CD4-positive, alpha-beta T cell (primary cell): Measurements from ENCODE around the gene FOXA1. TPM values are rescaled to one million over a fixed set of nuclear protein-coding genes. Genes with fewer than 3 reads are reported as not detected.

ENCODE experiments used
- ATAC-seq: fragments of 200-7000 bp; cut with Tn5 transposase; one replicate; pipeline ENCODE4 v1.10.0; 2022; ENCODE audit warnings: mild to moderate bottlenecking; ENCODE audit not compliant: poor library complexity
- CTCF ChIA-PET: fragments of 350-600 bp; sonication (Branson Sonifier 250); formaldehyde crosslinking; loops from one replicate; lab custom pipeline; 2021; ENCODE audit warnings: antibody characterized with exemption, inconsistent platforms; lab: Charles Lee
- POLR2A ChIA-PET: fragments of 350-600 bp; sonication (Branson Sonifier 250); formaldehyde crosslinking; loops from one replicate; lab custom pipeline; 2021; ENCODE audit warnings: antibody characterized with exemption, inconsistent platforms; lab: Charles Lee
- DNase-seq, 14 experiments: peaks; one replicate each; pipeline ENCODE4 v3.0.0-alpha.2; 2013 to 2020; ENCODE audit warnings: mixed read lengths in 2 of 14
- H3K27ac ChIP-seq, 2 donors: one replicate each; pipeline versions ENCODE4 v1.5.1 to v1.7.0; 2013; ENCODE audit warnings: low read length in 2 of 2, low read depth in 1 of 2, mild to moderate bottlenecking in 1 of 2
- H3K27me3 ChIP-seq, 2 experiments: 1 replicate in 1 of 2; 2 replicates in 1 of 2; pipeline versions ENCODE4 v1.6.1 to v1.7.0; 2013; ENCODE audit warnings: low read length in 2 of 2, control low read depth in 1 of 2, mild to moderate bottlenecking in 1 of 2, moderate library complexity in 1 of 2; ENCODE audit not compliant: insufficient read depth in 2 of 2, control insufficient read depth in 1 of 2
- H3K36me3 ChIP-seq: one replicate; pipeline ENCODE4 v1.6.1; 2013; ENCODE audit warnings: low read length, control low read depth; ENCODE audit not compliant: insufficient read depth
- H3K4me1 ChIP-seq: one replicate; pipeline ENCODE4 v1.6.1; 2013; ENCODE audit warnings: low read length, control low read depth; ENCODE audit not compliant: insufficient read depth
- H3K4me3 ChIP-seq: one replicate; pipeline ENCODE4 v1.5.1; 2013; ENCODE audit warnings: mild to moderate bottlenecking, low read length, moderate library complexity
- H3K9me3 ChIP-seq, 2 experiments: 1 replicate in 1 of 2; 2 replicates in 1 of 2; pipeline versions ENCODE4 v1.6.1 to v1.7.0; 2013; ENCODE audit warnings: low read length in 2 of 2, mild to moderate bottlenecking in 2 of 2, control low read depth in 1 of 2, moderate library complexity in 1 of 2; ENCODE audit not compliant: control insufficient read depth in 1 of 2, insufficient read depth in 1 of 2
- H3K27ac Mint-ChIP-seq: one replicate; pipeline ENCODE4 v1.8.0; 2020; ENCODE audit warnings: mixed read lengths
- H3K27me3 Mint-ChIP-seq: one replicate; pipeline ENCODE4 v1.8.0; 2021; ENCODE audit warnings: mixed read lengths
- H3K36me3 Mint-ChIP-seq: one replicate; pipeline ENCODE4 v1.8.0; 2021; ENCODE audit warnings: low read depth, mixed read lengths
- H3K4me1 Mint-ChIP-seq: one replicate; pipeline ENCODE4 v1.8.0; 2021; ENCODE audit warnings: low read depth, mixed read lengths
- H3K4me3 Mint-ChIP-seq: one replicate; pipeline ENCODE4 v1.8.0; 2020; ENCODE audit warnings: mild to moderate bottlenecking, mixed read lengths
- H3K9me3 Mint-ChIP-seq: one replicate; pipeline ENCODE4 v1.8.0; 2020; ENCODE audit warnings: mixed read lengths
- intact Hi-C, 2 experiments: fragments of 100-400 bp; cut with DNase I in 1 of 2; cut with micrococcal nuclease in 1 of 2; formaldehyde crosslinking; loops; one replicate each; pipeline versions ENCODE4 v1.15.1 to v1.9.0; 2023 to 2025; cut with DNase I, micrococcal nuclease
- total RNA-seq, 174 experiments: library from RNA in 2 of 174; stranded (reverse) in 2 of 174; gene quantifications; one replicate each; pipeline ENCODE4 v1.2.3 and lab custom pipeline; 2021 to 2026
- TF ChIP-seq, protein P1 (sequence below): fragments of 200-600 bp; IDR thresholded peaks from one replicate; pipeline ENCODE4 v1.8.0; 2022; ENCODE audit warnings: antibody characterized with exemption, mild to moderate bottlenecking

Gene FOXA1
- total RNA-seq, 2 experiments from 2014 or later, result not detected

DNA sequence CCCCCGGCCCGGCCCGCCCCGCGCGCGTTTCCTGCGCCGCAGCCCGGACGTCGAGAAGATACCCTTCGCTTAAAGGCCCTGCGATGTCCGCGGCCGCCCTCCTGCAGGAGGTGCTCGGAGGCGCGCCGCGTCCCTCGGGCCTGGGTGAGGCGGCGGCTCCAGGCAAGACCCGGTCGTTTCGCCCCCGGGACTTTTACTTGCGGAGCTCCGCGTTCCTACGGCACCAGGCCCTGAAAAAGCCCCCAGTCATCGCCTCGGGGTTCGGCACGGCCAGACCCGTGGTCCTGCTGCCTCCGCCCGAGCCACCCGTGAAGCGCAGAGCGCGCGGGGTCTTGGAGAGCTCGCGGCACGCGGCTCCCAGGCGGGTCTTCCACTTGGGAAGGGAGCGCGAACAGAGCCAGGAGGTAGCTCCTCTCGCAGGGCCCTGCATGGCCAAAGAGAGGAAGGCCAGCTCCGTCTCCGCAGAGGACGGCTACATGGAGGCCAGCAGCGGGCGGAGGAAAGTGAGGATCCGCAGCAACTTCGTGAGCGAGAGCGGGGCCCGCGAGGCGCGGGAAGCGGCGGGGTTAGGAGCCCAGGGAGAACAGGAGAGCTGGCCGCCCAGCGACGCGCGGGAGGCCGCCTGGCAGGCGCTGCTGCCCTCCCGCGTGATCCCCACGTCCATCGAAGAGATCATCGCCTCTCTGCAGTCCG lies 27.3 kb upstream of the FOXA1 start:
- DNase-seq, result no peak
- CTCF ChIA-PET, result no interaction called here
- Mint-ChIP-seq H3K27me3 (peaks cover 38% of the 10 kb centered on the region), H3K4me1 (no peaks in the 10 kb centered on the region), H3K9me3 (peaks cover 5% of the 10 kb centered on the region), H3K4me3 (no peak overlapping the region), H3K27ac (no peak overlapping the region), H3K36me3 (no peaks in the 10 kb centered on the region)
- POLR2A ChIA-PET, result no interaction called here
- H3K36me3 ChIP-seq, result no peaks in the 10 kb centered on the region
- H3K27ac ChIP-seq, result no peak overlapping the region
- peaks cover 0 to 18% of the 10 kb centered on the region in 2 experiments for H3K9me3 ChIP-seq
- intact Hi-C loops, result no loop called here
- peaks cover 0 to 6% of the 10 kb centered on the region in 2 experiments for H3K27me3 ChIP-seq
- TF ChIP-seq, protein P1, sequence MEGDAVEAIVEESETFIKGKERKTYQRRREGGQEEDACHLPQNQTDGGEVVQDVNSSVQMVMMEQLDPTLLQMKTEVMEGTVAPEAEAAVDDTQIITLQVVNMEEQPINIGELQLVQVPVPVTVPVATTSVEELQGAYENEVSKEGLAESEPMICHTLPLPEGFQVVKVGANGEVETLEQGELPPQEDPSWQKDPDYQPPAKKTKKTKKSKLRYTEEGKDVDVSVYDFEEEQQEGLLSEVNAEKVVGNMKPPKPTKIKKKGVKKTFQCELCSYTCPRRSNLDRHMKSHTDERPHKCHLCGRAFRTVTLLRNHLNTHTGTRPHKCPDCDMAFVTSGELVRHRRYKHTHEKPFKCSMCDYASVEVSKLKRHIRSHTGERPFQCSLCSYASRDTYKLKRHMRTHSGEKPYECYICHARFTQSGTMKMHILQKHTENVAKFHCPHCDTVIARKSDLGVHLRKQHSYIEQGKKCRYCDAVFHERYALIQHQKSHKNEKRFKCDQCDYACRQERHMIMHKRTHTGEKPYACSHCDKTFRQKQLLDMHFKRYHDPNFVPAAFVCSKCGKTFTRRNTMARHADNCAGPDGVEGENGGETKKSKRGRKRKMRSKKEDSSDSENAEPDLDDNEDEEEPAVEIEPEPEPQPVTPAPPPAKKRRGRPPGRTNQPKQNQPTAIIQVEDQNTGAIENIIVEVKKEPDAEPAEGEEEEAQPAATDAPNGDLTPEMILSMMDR, result no peak
- ATAC-seq, result no peak
- H3K4me1 ChIP-seq, result no peaks in the 10 kb centered on the region
- H3K4me3 ChIP-seq, result no peak overlapping the region

DNA sequence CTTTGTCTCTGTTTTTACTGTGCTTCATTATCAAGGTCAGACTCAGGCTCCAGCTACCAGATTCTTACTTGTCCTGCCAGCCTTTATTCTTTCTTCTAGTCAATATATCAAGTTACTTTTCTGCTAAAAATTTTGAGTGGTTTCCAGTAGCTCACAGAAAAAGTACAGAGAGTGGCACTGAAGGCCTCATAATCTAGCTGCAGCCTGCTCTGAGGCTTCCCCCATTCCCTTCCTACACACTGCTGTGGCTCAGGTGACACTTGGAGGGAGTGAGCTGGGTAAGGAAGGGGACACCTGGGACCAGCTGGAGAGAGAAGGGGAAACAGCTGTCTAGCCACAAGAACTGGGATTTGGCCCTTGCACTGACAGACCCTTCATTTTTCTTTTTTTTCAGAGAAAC lies 25.8 kb upstream of the FOXA1 start:
- peaks cover 38% of the 10 kb centered on the region for H3K27me3 Mint-ChIP-seq
- CTCF ChIA-PET, result no interaction called here
- peaks cover 5% of the 10 kb centered on the region for H3K9me3 Mint-ChIP-seq
- no peak overlapping the region for H3K27ac Mint-ChIP-seq
- Histone ChIP-seq H3K36me3 (no peaks in the 10 kb centered on the region), H3K4me3 (no peak overlapping the region), H3K27ac (no peak overlapping the region), H3K27me3 (peaks cover 0 to 6% of the 10 kb centered on the region in 2 experiments), H3K9me3 (peaks cover 12 to 28% of the 10 kb centered on the region in 2 experiments), H3K4me1 (no peaks in the 10 kb centered on the region)
- no peak for DNase-seq
- no peaks in the 10 kb centered on the region for H3K4me1 Mint-ChIP-seq
- POLR2A ChIA-PET, result no interaction called here
- ATAC-seq, result no peak
- no peaks in the 10 kb centered on the region for H3K36me3 Mint-ChIP-seq
- intact Hi-C loops, result no loop called here
- H3K4me3 Mint-ChIP-seq, result no peak overlapping the region
- TF ChIP-seq, protein P1, result no peak

DNA sequence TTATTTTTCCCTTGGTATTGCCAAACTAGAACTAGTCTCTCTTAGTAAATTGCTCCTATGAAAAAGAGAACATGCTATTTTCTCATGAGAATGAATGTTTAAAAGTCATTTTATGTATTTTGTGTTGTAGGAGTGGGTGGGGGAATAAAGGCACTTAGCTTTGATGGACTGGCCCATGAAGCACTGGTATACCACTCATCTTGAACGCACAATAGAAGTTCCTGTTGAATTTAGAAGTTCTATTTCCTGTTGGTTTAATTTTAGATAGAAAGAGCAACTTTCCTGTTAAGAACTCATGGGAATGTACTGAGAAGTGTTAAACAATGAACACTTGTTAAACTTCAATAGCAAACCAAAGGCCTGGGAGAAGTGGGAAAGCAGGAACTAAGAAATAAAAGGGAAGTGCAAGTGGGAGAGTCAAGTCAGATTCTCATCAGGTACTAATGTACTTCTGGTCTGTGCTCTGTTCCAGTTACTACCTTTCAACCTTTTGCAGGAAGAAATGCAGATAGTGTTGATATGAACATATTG lies 23.5 kb upstream of the FOXA1 start:
- H3K9me3 ChIP-seq, result peaks cover 25 to 28% of the 10 kb centered on the region in 2 experiments
- Mint-ChIP-seq H3K9me3 (peaks cover 5% of the 10 kb centered on the region), H3K36me3 (no peaks in the 10 kb centered on the region), H3K27me3 (peaks cover 30% of the 10 kb centered on the region), H3K27ac (no peak overlapping the region), H3K4me1 (no peaks in the 10 kb centered on the region), H3K4me3 (no peak overlapping the region)
- H3K27me3 ChIP-seq, result peaks cover 0 to 4% of the 10 kb centered on the region in 2 experiments
- ATAC-seq (no peak), DNase-seq (no peak)
- H3K36me3 ChIP-seq, result no peaks in the 10 kb centered on the region
- H3K4me1 ChIP-seq, result no peaks in the 10 kb centered on the region
- H3K27ac ChIP-seq, result no peak overlapping the region
- CTCF ChIA-PET, result no interaction called here
- TF ChIP-seq, protein P1, result no peak
- no peak overlapping the region for H3K4me3 ChIP-seq
- POLR2A ChIA-PET, result no interaction called here
- intact Hi-C loops, result no loop called here
